ENCODE data around the gene ZNF571.

ZNF571 gene

DNA sequence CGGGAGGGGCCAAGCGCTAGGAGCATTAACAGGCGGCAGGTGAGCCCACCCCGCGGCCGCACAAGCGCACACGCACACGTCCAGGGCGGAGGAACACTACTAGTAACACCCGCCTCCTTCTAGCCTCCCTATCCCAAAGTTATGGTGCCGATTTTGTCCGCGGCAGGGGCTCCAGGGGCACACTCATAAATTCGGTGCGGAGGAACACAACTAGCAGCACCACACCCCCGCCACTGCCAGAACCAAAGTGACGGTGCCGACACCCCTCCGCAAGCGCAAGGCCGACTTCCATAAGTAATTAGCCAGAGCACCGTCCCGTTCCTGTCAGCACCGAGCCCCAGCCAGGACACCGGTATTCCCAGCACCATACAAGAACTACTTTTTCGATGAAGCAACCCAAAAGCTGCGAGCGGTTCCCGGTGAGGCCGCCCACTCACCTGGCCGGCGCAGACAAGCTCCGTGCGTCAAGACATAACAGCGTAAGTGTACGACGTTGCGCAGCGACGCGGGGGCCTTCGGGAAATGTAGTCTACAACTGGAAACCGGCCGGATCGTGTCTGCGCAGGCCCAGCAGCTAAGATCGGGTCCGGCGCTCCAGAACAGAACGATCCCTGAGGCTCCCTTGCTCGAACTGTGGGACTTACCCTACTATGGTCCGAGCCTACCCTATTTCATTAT, at the start of gene ZNF571, which contains the start of gene ZNF540:
TSS of gene ZNF571 (minus strand) at position 489 of the 678 bp plus-strand sequence. CDS start 8,116 bp downstream, outside the sequence.
TSS of gene ZNF540 (plus strand) at position 573 of the 678 bp plus-strand sequence. CDS start 3,572 bp downstream, outside the sequence.
- DNase-seq = peak; percentile 99

DNA sequence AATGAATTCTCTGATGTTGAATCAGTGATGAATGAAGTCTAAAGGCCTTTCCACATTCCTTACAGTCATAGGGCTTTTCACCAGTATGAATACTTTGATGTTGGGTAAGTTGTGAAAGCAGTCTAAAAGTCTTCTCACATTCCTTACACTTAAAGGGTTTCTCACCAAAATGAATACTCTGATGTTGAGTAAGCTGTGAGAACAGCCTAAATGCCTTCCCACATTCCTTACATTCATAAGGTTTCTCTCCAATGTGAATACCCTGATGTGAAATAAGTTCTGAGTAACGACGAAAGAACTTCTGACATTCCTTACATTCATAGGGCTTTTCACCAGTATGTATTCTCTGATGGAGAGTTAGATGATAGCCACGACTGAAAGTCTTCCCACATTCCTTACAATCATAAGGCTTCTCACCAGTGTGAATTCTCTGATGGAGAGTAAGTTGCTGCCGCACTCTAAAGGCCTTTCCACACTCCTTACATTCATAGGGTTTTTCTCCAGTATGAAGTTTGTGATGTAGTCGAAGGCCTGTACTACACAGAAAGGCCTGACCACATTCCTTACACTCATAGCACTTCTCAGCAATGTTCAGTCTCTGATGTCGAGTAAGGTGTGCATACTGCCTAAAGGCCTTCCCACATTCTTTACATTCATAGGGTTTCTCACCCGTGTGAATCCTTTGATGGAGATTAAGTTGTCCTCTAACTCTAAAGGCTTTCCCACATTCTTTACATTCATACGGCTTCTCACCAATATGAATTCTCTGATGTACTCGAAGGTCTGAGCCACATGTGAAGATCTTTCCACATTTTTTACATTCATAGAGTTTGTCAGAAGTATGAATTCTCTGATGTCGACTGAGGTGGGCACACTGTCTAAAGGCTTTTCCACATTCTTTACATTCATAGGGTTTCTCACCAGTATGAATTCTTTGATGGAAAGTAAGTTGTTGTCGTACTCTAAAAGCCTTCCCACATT, 40.8 kb upstream of the ZNF571 start:
- DNase-seq = no peak

DNA sequence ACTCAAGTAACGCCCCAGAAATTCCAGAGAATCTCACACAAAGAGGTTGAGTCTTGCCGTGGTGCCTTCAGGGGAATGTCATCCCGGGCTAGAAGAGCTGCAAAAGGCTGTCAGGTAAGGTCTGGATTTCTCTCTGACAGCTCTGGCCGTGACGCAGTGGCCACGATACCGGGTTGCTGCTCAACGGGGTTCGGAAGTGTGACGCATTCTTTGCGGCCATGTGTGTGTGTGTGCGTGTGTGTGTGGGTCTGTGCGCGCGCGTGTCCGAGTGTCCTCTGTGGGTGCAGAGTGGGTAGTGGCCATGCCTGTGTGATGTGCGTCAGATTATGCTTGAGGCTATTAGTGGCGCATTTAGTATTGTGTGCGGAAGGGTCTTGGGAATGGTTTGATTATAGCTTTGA, 390 bp upstream of the ZNF571 start:
- DNase-seq = peak; percentile 89

DNA sequence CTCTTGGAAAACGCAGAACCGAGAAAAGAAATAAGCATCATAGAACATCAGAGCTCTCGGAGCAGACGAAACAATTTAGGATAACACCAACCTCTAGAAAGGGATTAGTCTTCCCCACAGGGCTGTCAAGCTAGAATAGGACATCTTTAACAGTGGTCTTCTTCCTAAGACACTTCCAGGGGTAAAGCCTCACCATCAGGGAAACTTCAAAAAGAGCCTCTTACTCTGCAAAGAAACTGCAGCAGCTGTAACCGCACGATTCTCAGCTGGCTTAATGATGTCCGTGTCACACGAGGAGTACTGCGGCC, 642 bp downstream of the ZNF571 start:
- DNase-seq = no peak

DNA sequence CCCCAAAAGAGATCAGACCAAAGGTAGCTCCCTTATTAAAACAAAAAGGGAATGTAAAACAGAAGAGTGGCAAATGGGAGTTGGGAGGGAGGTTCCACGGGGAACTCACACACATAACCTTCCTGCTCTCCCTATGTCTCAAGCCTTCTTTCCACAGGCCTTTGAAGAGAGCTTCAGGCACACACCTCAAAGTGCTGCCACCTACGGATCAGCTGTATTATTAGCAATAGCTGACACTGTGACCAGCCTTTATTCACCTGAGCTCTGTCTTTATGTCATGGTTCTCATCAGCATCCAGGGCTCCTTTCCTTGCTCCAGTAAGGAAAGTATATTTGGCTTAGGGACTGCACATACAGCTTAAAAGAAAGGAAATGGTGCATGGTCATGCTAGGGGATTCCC, 11.3 kb downstream of the ZNF571 start:
- DNase-seq = no peak

DNA sequence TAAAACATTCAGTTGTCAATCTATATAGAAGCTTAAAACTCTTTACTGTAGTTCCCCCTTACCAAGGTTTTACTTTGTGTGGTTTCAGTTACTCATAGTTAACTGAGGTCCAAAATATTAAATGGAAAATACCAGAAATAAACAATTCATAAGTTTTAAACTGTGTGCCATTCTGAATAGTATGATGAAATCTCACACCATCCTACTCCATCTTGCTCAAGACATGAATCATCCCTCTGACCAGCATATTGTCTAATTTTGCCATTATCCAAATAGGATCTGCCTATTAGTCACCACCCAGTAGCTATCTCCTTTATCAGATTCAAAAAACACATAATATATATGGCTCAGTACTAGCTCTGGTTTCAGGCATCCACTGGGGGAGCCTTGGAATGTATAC, 22.4 kb downstream of the ZNF571 start:
- DNase-seq = no peak

DNA sequence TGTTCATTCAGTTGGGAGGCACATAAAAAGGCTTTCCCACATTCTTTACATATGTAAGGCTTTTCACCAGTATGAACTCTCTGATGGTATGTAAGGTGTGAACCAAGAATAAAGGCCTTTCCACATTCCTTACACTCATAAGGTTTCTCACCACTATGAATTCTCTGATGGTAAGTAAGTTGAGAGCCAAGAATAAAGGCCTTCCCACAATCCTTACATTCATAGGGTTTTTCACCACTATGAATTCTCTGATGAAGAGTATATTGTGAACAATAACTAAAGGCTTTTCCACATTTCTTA, 29.3 kb downstream of the ZNF571 start:
- DNase-seq = no peak

DNA sequence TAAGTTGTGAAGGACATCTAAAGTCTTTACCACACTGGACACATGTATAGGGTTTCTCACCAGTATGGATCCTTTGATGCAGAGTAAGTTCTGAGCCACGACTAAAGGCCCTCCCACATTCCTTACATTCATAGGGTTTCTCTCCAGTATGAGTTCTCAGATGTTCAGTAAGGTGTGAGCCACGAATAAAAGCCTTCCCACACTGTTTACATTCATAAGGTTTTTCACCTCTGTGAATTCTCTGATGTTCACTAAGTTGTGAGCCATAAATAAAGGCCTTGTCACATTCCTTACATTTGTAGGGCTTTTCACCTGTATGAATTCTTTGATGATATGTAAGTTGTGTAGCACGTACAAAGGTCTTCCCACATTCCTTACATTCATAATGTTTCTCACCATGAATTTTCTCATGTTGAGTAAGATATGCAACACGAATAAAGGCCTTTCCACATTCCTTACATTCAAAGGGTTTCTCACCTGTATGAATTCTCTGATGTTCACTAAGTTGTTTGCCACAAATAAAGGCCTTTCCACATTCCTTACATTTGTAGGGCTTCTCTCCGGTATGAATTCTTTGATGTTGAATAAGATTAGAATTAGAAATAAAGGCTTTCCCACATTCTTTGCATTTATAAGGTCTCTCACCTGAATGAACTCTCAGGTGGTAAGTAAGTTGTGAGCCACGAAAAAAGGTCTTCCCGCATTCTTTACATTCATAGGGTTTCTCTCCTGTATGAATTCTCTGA, 29.8 kb downstream of the ZNF571 start:
- DNase-seq = no peak

DNA sequence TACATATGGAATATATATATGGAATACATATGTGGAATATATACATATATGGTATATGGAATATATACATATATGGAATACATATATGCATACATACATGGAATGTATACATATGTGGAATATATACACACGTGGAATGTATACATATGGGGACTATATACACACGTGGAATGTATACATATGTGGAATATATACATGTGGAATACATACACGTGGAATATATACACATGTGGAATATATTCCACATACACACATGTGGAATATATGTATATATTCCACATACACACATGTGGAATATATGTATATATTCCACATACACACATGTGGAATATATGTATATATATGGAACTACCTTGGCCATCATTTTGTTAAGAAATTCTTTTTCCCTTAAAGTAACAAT, 31.1 kb downstream of the ZNF571 start:
- no peak for DNase-seq

DNA sequence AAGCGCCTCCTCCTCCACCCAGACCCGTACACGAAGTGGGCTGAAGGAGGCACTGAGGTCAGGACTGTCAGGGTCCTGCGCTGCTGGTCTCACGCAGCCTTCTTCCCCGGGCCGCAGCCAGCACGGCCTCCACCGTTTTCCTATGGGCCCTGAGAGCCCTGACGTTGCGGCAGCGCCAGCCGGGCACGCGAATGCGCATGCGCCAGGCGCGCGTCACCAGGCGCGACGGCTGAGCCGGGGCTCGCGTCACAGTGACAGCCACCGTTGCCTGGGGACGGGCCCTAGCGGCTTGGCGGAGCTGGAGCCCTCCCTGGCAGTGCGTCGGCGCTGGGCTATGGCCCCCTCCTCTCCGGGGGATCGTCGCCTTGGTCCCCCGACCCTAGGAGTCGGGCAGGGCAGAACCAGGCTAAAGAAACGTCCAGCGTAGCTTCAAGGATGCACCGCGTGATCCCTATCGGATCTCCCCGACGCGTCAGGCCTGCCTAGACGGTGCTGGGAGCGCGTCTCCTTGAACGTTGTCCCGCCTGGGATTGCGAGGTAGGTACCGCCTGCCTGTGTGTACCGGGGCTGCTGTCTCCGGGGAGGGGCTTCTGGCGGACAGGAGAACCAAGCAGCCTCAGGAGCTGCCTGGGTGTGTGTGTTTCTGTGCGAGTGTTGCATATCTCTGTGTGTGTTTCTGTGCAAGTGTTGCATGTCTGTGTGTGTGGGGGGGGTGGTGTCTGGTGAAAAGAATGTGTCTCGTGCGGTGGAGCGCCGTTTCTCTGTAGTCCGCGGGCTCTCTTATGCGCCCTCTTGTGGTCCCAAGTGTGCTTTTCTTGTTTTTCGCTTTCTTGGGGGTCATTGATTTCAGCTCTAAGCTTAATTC, 43.2 kb downstream of the ZNF571 start:
- no peak for DNase-seq

DNA sequence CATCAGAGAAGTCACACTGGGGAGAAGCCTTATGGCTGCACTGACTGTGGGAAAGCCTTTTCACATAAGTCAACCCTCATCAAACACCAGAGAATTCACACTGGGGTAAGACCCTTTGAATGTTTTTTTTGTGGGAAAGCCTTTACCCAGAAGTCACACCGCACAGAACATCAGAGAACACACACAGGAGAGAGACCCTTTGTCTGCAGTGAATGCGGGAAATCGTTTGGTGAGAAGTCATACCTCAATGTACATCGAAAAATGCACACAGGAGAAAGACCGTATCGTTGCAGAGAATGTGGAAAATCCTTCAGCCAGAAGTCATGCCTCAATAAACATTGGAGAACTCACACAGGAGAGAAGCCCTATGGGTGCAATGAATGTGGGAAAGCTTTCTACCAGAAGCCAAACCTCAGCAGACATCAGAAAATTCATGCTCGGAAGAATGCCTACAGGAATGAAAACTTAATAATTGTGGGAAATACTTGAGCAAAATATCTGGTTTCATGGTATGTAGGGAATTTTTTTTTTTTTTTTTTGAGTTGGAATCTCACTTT, 57.1 kb downstream of the ZNF571 start:
- DNase-seq = no peak

DNA sequence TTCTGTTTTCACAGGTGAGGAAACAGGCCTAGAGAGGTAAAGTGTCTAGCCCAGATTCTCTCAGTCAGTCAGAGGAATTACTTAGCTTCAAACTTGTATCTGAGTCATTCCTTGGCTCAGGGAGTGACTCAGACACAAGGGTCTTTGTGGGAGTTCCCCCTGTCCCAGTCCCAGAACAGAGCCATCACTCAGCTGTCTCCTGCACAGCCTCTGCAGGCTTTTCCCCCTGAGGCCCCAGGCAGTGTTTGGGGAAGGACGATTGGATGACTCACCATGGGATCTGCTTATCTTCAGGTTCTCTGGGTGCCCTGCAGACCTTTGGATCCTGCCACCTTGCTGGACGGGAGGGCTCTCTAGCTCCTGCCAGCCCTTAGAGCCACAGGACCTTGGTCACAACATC, 74.7 kb downstream of the ZNF571 start:
- DNase-seq = no peak
